Epithelial cell of prostate (primary cell): Measurements from ENCODE around the gene ERGIC3.

ENCODE experiments used
- DNase-seq: peaks from one replicate; pipeline ENCODE4 v3.0.0-alpha.2; 2011; ENCODE audit warnings: low read depth, low spot score
- H3K27ac ChIP-seq: fragments of 450-650 bp; 2 replicates; pipeline ENCODE4 v1.5.1; 2017; ENCODE audit warnings: mild to moderate bottlenecking

The ERGIC3 gene

DNA sequence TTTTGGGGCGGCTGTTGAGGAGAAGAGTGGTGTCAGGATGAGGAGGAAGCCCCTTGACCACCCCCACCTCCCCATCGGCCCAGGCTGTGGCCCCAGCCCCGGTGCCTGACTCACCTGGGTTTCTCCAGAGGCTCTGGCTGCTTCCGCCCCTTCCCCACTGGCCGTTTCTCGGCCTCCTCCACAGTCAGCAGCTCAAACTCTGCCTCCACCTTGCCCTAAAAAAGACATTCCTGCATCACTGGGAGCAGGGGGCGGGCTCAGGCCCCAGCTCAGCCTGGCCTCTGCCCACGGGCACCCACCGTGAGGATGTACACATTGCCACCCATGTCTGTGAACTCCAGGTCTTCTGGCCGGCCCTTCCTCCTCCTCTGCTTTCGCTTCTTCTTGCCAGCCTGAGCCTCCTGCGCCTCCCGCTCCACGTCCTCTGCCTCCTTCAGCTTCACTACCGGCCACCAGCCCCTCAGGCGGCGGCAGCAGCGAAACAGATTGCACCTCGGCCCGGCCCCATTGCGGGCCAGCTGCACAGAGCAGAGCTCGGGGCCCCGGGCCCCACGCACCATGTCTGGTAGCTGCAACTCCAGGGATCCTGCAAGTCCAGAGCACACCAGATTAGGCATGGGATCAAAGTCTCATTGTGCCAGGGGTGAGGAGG is 17.3 kb downstream of the ERGIC3 start:
- H3K27ac ChIP-seq, result no peak overlapping the region
- no peak for DNase-seq

DNA sequence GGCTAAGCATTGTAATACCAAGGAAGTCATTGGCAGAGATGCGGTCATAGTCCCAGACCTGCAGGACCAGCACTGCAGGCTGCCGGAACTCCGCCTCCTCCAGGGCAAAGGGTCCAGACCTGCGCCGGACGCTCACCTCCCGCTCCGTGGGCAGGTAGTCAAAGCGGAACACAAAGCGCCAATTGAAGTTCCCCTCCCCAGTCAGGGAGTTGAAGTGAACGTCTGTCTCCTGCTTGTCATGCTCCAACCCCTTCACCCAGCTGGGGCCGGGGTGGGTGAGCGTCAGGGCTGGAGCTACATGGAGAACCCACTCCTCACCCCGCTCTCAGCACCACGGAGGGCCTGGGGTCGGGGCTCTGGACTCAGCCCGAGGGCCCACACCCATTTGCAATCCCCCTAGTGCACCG is 18.2 kb downstream of the ERGIC3 start:
- DNase-seq, result no peak
- no peak overlapping the region for H3K27ac ChIP-seq

DNA sequence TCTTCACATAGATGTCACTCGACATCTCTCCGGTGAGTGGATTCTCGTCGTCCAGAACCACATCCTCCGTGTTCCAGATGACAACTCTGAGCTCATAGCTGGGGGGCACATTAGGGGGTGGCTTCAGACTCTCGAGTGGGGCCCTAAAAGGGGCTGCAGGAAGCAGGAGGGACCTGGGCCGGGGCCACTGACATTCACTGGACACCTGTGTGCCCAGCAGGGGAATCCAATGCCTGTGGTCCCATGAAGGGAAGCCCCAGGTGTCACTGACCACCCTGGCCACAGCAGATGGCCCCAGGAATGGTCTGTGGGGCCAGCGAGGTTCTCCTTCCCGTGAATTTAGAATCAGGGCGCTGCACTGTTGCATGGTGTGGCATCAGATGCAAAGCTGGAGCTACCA is 18.7 kb downstream of the ERGIC3 start:
- no peak for DNase-seq
- H3K27ac ChIP-seq, result no peak overlapping the region

DNA sequence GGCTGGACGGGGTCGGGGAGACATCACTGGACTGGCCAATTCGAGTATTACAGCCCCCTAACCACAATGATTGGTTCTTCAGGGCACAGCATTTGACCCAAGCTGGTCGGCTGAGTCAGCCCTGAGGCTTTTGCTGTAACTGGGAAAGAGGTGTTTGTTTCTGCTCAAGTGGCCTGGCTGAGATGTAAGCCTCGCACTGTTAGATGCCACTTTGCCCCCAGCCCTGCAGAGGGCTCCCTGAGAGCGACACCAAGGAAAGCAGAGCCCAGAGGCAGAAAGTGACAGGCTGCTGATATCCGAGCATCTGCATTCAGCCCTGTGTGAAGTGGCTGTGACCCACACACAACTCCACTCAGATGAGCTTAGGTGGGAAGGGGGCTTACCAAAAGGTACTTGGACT is 19.4 kb downstream of the ERGIC3 start:
- no peak for DNase-seq
- no peak overlapping the region for H3K27ac ChIP-seq

DNA sequence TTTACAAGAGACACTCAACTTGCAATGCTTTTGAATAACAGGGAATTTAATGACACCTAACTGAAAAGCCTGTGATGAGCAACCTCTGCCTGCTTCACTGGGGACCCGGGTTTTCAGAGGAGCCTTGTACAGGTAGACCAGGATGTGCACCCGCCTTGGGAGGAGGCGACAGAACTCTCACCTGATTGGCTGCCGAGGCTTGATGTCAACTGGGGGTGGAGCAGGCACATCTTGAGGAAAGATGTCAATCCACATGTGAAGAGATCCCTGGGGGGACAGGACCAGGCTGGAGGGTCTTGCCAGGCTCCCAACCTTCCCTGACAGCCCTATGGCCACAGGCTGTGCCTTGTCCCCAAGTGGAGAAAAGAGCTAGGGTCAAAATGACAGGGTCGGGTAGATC is 19.8 kb downstream of the ERGIC3 start:
- no peak overlapping the region for H3K27ac ChIP-seq
- no peak for DNase-seq

DNA sequence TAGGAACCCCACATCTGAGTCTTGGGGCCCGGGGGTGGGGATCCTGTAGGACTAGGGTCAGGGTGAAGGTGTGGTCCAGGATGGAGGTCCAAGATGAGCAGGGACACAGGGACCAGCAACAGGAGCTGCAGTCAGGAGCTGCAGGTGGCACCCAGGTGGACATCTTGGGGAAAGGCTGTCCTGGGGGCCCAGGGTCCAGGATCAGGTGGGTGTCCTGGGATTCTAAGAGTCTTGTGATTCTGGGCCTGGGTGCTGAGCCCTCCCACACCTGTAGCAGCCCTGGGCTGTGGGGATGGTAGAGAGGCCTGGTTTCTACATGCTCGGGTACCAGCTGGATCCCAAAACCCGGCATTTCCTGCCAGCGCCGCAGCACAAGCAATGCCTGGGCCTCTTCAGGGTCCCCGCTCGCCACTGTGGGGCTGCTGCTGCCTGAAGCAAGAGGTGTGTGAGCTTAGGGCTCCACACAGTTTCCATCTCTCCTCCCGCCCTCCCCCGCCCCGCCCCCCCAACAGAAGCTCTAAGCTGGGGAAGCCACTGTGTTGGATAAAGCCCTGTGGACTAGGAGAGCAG is 20.7 kb downstream of the ERGIC3 start:
- H3K27ac ChIP-seq, result no peak overlapping the region
- DNase-seq, result no peak

DNA sequence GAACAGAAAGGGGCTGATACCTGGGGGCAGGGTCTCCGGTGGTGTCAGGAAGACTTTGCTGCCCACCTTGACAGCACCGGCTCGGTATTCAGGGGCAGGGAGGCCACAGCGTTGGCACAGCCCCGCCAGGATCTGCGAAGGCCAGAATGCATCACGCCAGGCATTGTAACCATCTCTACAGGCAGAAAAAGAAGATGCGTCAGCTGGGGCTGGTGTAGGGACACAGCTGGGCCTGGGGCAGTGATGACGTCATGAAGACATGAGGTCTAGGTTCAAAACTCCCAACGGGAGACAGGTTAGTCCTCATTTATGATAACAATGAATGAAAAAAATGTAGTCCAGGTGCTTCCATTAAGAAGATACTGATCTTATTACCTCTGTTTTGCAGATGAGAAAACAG is 22.0 kb downstream of the ERGIC3 start:
- DNase-seq, result no peak
- H3K27ac ChIP-seq, result no peak overlapping the region

DNA sequence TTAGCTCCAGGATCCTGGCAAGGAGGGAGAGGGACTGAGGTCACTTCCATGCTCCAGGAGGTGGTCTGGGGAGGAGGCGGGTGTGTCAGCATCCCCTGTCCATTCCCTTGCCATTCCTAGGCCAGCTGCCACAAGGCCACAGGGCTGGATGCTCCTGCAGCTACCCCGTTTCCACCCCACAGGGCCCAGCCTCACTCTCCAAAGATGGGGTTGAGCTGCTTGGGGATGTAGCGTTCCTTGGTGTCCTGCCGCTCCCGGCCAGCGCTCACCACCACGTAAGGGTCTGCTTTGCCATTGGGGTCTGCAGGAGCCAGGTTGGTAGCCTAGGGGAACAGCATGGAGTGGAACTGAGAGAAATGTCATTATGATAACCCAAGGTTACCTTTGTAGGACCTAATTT is 23.0 kb downstream of the ERGIC3 start:
- no peak overlapping the region for H3K27ac ChIP-seq
- no peak for DNase-seq

DNA sequence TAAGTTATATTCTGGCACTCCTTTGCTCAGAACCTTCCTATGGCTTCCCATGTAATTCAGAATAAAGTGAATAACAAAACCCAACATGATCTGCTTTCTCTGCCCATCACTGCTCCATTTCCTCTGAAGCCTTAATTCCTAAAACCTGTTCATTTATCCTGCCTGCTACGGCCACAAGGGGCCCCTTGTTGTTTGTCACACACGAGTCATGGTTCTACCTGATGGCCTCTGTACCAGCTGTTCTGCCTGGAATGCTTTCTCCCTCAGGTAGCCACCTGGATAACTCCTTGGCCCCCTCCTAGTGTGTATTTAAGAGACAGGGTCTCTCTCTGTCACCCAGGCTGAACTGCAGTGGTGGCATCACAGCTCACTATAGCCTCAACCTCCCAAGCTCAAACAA is 26.8 kb downstream of the ERGIC3 start:
- H3K27ac ChIP-seq, result no peak overlapping the region
- no peak for DNase-seq

DNA sequence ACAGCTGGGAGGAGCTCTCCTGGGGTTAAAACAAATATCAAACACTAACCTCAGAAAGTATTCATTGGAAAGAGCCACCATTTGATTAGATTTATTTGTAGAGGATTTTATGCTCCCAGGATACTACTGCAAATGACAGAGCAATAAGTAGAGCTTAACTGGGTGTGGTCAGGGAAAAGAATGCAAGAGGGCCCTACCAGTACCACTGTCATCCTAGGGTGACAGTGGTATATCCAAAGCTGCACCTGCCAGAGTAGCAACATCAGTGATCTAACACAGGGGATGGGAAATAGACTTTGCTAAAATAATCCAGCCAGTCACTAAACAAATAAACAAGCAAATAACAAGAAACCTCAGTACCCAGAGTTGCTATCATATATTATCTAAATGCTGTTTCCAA is 29.7 kb downstream of the ERGIC3 start:
- H3K27ac ChIP-seq, result no peak overlapping the region
- no peak for DNase-seq

DNA sequence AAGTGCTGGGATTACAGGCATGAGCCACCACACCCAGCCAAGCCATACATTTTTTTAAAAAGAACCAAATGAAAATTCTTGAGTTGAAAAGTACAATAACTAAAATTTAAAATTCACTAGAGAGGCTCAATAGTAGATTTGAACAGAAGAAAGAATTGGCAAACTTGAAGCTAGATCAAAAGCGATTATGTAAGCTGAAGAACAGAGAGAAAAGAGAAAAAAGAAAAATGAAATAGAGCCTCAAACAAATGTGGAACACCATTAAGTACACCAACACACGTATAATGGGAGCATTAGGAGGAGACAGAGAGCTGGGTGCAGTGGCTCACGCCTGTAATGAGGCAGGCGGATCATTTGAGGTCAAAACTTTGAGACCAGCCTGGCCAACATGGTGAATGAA is 31.0 kb downstream of the ERGIC3 start:
- no peak for DNase-seq
- no peak overlapping the region for H3K27ac ChIP-seq

DNA sequence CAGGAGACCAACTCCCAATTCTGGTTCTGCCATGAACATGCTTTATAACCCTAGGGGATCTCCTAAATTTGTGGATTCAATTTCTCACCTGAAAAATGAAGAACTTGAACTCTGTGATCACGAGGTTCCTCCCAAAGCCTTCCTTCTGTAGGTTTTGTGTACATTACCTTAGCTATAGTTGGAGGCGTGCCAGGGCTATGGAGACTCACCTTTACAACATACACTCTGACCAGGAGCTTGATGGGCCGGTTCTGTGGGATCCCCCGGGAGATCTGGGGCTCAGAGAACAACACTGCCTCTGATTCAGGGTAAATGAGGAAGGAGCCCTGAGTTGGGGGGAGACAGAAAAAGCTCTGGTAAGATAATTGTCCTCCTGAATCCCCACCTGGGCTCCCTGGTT is 34.1 kb downstream of the ERGIC3 start:
- DNase-seq, result peak; percentile 58
- no peak overlapping the region for H3K27ac ChIP-seq

DNA sequence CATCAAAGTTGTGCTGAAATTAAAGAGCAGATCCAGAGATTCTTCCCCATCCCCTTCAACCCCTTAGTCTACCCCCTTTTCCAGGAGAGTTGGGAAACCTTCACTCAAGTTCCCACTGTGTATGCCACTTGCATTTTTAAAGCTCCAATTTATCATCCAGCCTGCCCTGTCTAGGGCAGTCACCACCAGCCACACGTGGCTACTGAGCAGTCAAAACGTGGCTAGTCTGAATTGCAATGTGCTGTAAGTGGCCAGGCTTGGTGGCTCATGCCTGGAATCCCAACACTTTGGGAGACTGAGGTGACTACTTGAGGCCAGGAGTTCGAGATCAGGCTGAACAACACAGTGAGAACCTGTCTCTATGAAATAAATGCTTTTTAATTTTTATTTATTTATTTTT is 34.9 kb downstream of the ERGIC3 start:
- no peak overlapping the region for H3K27ac ChIP-seq
- no peak for DNase-seq

DNA sequence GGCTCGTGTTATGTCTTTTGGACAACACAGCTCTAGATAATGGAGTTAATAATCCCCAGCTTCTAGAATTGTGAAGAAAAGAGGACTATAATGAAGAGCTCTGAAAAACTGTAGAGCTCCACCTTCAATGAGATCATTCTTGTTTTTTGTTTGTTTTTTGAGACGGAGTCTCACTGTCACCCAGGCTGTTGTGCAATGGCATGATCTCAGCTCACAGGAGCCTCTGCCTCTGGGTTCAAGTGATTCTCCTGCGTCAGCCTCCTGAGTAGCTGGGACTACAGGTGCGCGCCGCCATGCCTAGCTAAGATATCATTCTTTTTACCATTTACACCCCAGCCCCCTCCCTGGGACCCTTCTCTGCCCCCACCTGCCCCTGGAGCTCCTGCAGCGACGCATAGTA is 36.6 kb downstream of the ERGIC3 start:
- no peak for DNase-seq

DNA sequence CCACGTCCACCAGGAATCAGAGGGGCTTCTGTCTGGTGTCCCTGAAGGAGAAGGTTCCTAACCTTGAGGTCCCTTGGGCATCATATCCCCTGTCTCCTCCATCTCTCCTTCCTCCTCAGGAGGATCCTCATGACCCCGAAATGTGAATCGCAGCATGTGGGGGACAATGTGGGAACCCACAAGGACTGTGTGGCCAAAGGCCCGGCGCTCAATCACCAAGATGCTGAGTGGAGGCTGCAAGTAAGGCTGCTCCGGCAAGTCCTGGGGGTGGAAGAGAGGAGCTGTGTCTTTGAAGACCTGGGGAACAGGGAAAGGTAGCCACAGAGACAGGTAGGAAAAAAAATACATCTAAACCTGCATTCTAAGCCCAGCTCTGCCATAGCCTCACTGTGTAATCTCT is 37.3 kb downstream of the ERGIC3 start:
- DNase-seq, result no peak
- no peak overlapping the region for H3K27ac ChIP-seq

More for the DNA sequence above, 36.6 kb downstream of the ERGIC3 start:
- no peak overlapping the region for H3K27ac ChIP-seq

DNA sequence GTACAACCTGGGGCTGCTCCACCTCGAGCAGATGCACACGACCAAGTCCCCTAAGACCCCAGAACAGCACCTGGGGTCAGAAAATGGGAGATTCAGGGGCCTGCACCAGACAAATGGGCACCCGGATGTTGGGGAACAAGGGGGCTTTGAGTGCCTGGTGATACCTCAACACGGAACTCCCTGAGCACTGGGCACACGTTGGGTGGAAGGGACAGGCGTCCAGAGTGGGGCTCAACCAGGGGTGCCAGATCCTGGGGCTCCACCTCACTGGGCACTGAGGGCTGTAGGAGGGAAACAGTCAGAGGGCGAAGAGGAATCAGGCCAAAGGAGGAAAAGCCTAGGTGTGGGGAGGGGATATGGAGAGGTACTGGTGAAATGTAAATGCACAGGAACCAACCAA is 40.3 kb downstream of the ERGIC3 start:
- DNase-seq, result no peak
- no peak overlapping the region for H3K27ac ChIP-seq

DNA sequence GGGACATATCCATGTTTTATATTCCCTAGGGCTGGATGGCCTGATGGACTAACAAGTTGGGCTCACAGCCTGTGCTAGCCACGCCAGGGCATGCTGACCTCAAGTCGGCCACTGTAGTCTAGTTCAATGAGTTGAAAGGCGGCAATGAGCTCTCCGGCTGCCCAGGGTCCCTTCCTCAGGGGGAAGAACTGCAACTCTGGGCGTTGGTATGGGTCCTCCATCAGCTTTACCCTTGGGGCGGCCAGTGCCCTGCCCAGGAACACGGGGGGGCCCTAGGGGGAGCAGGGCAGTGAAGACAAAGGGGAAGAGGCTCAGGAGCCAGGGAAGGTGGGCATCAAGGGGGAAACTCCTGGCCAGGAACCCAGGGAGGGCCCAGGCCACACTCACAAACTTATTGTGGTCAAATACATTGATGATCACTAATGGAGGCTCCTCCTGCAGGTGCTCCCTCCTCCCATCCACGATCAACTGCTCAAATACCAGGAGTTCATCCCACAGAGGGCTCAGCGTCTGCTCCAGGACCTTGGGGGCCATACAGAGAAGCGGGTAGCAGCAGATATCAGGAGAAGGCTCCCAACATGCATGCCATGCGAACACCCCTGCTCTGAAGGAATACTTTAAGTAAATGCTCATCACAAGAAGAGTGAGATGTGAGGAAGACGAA is 41.0 kb downstream of the ERGIC3 start:
- no peak overlapping the region for H3K27ac ChIP-seq
- no peak for DNase-seq

DNA sequence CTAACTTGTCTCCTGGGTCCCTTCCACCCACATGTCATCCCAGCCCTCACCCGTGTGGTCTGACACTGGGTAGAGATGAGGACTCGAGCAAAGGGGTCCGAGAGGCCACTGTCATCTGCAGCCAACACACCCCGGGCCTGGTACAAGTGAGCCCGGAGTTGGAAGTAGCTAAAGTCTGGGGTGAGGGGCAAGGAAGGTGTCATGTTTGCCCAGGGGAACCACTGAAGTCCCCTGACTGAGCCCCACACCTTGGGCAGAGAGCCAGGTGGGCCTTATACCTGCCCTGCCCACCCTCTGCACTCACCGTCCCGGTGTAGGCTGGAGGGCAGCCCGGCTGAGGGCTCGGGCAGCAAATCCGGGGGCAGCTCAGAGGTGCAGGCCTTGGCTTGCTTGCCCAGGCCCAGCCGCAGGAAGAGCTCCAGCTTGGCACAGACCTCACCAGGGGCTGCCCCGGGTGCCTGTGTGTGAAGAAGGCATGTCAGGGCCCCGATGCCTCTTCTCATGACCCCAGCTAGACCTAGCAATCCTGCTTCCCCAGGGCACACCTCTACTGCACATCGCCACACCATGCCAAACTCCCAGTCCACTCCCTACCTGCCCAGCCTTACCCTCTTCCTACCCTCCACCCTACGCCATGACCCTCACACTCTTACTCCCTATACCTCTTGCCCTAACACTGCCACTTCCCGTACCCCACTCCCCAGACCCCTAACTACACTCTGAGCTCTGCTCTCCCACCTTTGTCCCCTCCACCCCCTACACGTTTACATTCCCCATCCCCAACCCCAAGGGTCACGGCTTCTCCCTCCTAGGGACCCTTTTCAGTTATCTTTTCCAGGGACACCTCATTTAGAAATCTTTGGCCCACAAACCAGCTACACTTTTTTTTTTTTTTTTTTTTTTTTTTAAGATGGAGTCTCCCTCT is 42.0 kb downstream of the ERGIC3 start:
- H3K27ac ChIP-seq, result no peak overlapping the region
- no peak for DNase-seq

DNA sequence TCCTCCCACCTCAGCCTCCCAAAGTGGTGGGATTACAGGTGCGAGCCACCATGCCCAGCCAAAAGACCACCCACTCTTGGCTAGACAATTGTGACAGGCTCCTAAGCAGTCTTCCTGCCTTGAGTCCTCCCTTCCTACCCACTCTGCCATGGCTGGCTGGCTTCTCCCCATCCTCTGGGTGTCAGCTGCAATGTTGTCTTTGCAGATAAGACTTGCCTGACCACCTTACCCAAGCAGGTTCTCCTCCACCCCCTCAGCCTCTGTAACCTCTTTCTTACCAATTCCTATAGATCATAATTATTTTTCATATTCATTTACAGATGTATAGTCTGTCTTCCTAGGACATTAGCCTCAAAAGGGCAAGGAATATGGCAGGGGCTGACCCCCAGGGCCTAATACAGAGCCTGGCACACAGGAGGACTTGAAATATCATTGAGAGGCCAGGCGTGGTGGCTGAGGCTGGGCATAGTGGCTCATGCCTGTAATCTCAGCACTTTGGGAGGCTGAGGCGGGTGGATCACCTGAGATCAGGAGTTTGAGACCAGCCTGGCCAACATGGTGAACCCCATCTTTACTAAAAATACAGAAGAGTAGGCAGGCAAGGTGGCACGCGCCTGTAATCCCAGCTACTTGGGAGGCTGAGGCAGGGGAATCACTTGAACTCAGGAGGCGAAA is 45.0 kb downstream of the ERGIC3 start:
- no peak for DNase-seq
- H3K27ac ChIP-seq, result no peak overlapping the region

DNA sequence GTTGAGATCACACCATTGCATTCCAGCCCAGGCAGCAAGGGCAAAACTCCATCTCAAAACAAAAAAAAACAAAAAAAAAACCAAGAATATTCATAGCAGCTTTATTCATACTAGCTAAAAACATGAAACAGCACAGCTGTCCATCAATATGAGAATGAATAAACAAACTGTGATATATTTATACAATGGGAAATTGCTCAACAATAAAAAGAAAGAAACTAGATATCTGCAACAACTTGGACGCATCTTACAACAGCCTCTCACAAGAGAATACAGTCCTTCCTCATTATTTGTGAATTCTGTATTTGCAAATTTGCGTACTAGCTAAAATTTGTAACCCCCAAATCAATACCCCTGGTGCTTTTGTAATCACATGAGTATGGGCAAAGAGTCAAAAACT is 45.6 kb downstream of the ERGIC3 start:
- DNase-seq, result no peak

More for the DNA sequence above, 45.6 kb downstream of the ERGIC3 start:
- no peak overlapping the region for H3K27ac ChIP-seq
